ENCODE measurements around the gene AGBL3. TPM values are rescaled to one million over a fixed set of nuclear protein-coding genes. Genes with fewer than 3 reads are reported as not detected.

AGBL3 gene
- total and polyA plus RNA-seq, 9 of the 15 experiments (the other 6 are each of a cell fraction or from before 2014, with no cell fraction given) = 0.54 to 2.9 (median 1.7) TPM

DNA sequence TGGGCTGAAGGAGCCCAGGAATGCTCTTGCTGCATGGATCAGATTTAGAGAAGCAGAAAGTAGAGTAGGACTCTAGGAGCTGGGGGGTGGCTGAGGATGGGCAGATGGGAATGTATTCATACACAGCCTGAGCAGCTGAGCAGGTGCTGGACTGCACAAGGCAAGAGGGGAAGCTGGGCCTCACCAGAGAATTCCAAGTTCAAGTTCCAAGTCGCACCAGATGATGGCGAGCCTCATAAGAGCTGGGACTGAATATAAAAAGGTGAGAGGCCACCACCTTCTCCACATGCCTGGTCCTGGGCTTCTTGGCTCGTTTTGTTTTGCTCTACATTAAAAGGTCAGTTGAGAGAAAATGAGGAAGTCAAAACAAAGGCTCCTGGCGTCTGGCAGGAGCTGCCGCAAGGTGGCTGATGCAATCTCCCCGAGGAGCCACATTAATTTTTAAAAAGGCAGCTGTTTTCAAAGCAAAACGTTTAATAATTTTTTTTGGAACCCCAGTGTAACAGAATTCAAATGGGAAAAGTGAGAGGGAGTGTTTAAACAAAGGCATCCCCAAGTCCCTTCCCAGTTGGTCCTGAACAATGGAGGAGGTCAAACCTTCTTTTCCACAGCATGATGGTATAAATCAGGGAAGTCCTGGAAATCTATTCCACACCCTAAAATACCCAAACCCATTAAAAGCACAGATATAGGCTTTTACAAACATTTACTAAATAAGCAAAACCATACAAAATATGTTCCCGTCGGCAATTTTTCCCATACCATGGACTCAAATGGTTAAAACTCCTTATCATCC is 174.7 kb downstream of the AGBL3 start (continued):
- TF ChIP-seq ZNF76 (CRISPR knock-in tag; IDR thresholded peaks at IDR 0.05; ENCODE audit: borderline replicate concordance) = 0 out of 2 replicates have a peak, but pooled peaks have one; percentile 36
- TF ChIP-seq, protein P1, sequence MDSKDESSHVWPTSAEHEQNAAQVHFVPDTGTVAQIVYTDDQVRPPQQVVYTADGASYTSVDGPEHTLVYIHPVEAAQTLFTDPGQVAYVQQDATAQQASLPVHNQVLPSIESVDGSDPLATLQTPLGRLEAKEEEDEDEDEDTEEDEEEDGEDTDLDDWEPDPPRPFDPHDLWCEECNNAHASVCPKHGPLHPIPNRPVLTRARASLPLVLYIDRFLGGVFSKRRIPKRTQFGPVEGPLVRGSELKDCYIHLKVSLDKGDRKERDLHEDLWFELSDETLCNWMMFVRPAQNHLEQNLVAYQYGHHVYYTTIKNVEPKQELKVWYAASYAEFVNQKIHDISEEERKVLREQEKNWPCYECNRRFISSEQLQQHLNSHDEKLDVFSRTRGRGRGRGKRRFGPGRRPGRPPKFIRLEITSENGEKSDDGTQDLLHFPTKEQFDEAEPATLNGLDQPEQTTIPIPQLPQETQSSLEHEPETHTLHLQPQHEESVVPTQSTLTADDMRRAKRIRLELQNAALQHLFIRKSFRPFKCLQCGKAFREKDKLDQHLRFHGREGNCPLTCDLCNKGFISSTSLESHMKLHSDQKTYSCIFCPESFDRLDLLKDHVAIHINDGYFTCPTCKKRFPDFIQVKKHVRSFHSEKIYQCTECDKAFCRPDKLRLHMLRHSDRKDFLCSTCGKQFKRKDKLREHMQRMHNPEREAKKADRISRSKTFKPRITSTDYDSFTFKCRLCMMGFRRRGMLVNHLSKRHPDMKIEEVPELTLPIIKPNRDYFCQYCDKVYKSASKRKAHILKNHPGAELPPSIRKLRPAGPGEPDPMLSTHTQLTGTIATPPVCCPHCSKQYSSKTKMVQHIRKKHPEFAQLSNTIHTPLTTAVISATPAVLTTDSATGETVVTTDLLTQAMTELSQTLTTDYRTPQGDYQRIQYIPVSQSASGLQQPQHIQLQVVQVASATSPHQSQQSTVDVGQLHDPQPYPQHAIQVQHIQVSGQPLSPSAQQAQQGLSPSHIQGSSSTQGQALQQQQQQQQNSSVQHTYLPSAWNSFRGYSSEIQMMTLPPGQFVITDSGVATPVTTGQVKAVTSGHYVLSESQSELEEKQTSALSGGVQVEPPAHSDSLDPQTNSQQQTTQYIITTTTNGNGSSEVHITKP (IDR thresholded peaks at IDR 0.05; ENCODE audit: partially characterized antibody) = no peak
- no peak; the same call in 1 of the 2 replicates for TF ChIP-seq PYGO2 (tag; IDR thresholded peaks at IDR 0.05)
- no peak for TF ChIP-seq FOXA1 (IDR thresholded peaks at IDR 0.05; ENCODE audit: borderline replicate concordance)
- TF ChIP-seq, protein P2, sequence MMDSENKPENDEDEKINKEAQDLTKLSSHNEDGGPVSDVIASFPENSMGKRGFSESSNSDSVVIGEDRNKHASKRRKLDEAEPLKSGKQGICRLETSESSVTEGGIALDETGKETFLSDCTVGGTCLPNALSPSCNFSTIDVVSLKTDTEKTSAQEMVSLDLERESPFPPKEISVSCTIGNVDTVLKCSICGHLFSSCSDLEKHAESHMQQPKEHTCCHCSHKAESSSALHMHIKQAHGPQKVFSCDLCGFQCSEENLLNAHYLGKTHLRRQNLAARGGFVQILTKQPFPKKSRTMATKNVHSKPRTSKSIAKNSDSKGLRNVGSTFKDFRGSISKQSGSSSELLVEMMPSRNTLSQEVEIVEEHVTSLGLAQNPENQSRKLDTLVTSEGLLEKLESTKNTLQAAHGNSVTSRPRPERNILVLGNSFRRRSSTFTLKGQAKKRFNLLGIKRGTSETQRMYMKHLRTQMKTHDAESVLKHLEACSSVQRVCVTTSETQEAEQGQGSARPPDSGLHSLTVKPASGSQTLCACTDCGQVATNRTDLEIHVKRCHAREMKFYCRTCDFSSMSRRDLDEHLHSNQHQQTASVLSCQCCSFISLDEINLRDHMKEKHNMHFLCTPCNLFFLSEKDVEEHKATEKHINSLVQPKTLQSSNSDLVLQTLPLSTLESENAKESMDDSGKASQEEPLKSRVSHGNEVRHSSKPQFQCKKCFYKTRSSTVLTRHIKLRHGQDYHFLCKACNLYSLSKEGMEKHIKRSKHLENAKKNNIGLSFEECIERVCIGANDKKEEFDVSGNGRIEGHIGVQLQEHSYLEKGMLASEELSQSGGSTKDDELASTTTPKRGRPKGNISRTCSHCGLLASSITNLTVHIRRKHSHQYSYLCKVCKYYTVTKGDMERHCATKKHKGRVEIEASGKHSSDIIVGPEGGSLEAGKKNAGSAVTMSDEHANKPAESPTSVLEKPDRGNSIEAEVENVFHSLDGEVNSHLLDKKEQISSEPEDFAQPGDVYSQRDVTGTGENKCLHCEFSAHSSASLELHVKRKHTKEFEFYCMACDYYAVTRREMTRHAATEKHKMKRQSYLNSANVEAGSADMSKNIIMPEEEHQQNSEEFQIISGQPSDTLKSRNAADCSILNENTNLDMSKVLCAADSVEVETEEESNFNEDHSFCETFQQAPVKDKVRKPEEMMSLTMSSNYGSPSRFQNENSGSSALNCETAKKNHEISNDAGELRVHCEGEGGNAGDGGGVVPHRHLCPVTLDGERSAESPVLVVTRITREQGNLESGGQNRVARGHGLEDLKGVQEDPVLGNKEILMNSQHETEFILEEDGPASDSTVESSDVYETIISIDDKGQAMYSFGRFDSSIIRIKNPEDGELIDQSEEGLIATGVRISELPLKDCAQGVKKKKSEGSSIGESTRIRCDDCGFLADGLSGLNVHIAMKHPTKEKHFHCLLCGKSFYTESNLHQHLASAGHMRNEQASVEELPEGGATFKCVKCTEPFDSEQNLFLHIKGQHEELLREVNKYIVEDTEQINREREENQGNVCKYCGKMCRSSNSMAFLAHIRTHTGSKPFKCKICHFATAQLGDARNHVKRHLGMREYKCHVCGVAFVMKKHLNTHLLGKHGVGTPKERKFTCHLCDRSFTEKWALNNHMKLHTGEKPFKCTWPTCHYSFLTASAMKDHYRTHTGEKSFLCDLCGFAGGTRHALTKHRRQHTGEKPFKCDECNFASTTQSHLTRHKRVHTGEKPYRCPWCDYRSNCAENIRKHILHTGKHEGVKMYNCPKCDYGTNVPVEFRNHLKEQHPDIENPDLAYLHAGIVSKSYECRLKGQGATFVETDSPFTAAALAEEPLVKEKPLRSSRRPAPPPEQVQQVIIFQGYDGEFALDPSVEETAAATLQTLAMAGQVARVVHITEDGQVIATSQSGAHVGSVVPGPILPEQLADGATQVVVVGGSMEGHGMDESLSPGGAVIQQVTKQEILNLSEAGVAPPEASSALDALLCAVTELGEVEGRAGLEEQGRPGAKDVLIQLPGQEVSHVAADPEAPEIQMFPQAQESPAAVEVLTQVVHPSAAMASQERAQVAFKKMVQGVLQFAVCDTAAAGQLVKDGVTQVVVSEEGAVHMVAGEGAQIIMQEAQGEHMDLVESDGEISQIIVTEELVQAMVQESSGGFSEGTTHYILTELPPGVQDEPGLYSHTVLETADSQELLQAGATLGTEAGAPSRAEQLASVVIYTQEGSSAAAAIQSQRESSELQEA (IDR thresholded peaks at IDR 0.05; ENCODE audit: low read depth) = no peak
- peak; percentile 72 to 81; a peak in 3 of 4 replicates for TF ChIP-seq TEAD1 (CRISPR knock-in tag; IDR thresholded peaks at IDR 0.05)
- no peak for TF ChIP-seq PURB (CRISPR knock-in tag; IDR thresholded peaks at IDR 0.05; ENCODE audit: low read depth)
- TF ChIP-seq JUN (IDR thresholded peaks at IDR 0.05; ENCODE audit: borderline replicate concordance, low read depth, low read length) = no peak
- no peak for TF ChIP-seq JUN (CRISPR knock-in tag; IDR thresholded peaks at IDR 0.05; ENCODE audit: borderline replicate concordance)
- TF ChIP-seq, protein P3, sequence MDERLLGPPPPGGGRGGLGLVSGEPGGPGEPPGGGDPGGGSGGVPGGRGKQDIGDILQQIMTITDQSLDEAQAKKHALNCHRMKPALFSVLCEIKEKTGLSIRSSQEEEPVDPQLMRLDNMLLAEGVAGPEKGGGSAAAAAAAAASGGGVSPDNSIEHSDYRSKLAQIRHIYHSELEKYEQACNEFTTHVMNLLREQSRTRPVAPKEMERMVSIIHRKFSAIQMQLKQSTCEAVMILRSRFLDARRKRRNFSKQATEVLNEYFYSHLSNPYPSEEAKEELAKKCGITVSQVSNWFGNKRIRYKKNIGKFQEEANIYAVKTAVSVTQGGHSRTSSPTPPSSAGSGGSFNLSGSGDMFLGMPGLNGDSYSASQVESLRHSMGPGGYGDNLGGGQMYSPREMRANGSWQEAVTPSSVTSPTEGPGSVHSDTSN (CRISPR knock-in tag; IDR thresholded peaks at IDR 0.05; ENCODE audit: low read depth) = no peak
- TF ChIP-seq, protein P3 (tag; conservative IDR thresholded peaks at IDR 0.05; ENCODE audit: low read depth) = no peak
- peak; percentile 78 for TF ChIP-seq ZNF766 (CRISPR knock-in tag; conservative IDR thresholded peaks at IDR 0.05)
